Spleen (tissue), 7 donors: ENCODE results near the gene LRCH1.

Source experiments
- POLR2A ChIP-seq, 3 donors: fragments of 450-650 bp; IDR thresholded peaks; one replicate each; pipeline ENCODE4 v1.5.1; 2017; ENCODE audit warnings: antibody characterized with exemption in 3 of 3, mild to moderate bottlenecking in 1 of 3
- POLR2AphosphoS5 ChIP-seq, 3 donors: sonication (generic); formaldehyde crosslinking; IDR thresholded peaks; one replicate each; pipeline ENCODE4 v1.5.1; 2017; ENCODE audit warnings: antibody characterized with exemption in 3 of 3
- TF ChIP-seq, protein P1 (sequence below), 11 experiments: fragments of 200-600 bp in 7 of 11; fragments of 450-650 bp in 4 of 11; sonication (generic) in 4 of 11; IDR thresholded peaks in 8 of 11; conservative IDR thresholded peaks in 3 of 11; 1 replicate in 7 of 11; 2 replicates in 4 of 11; pipeline versions ENCODE4 v1.4.0 to v1.8.0; 2016 to 2021; ENCODE audit warnings: antibody characterized with exemption in 11 of 11, inconsistent platforms in 4 of 11, mild to moderate bottlenecking in 1 of 11
- donor health status: DM: no; HTN: no; CAD: no; lungs with moderate emphysema.
- donor health status: DM: no; HTN: no; CAD: no.
- donor health status: DM: no; HTN: no; CAD: no.

- no peak for TF ChIP-seq POLR2AphosphoS5 (IDR thresholded peaks at IDR 0.05)
- TF ChIP-seq, protein P1, sequence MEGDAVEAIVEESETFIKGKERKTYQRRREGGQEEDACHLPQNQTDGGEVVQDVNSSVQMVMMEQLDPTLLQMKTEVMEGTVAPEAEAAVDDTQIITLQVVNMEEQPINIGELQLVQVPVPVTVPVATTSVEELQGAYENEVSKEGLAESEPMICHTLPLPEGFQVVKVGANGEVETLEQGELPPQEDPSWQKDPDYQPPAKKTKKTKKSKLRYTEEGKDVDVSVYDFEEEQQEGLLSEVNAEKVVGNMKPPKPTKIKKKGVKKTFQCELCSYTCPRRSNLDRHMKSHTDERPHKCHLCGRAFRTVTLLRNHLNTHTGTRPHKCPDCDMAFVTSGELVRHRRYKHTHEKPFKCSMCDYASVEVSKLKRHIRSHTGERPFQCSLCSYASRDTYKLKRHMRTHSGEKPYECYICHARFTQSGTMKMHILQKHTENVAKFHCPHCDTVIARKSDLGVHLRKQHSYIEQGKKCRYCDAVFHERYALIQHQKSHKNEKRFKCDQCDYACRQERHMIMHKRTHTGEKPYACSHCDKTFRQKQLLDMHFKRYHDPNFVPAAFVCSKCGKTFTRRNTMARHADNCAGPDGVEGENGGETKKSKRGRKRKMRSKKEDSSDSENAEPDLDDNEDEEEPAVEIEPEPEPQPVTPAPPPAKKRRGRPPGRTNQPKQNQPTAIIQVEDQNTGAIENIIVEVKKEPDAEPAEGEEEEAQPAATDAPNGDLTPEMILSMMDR (IDR thresholded peaks at IDR 0.05 in 8 of 11, conservative IDR thresholded peaks at IDR 0.05 in 3 of 11) = no peak
- no peak for TF ChIP-seq POLR2A (IDR thresholded peaks at IDR 0.05)
Measured at GRCh38 chr13:46620471-46620870, 67.5 kb downstream of the LRCH1 start.
